Prostate gland (tissue), 2 donors: ENCODE results near the gene ARMC9.

Source experiments
- POLR2A ChIP-seq: fragments of 450-650 bp; IDR thresholded peaks from one replicate; pipeline ENCODE4 v1.6.1; 2016; ENCODE audit warnings: antibody characterized with exemption, mild to moderate bottlenecking
- TF ChIP-seq, protein P1 (sequence below), 4 experiments: fragments of 200-600 bp in 2 of 4; fragments of 450-650 bp in 2 of 4; sonication (generic) in 2 of 4; IDR thresholded peaks; 1 replicate in 3 of 4; 2 replicates in 1 of 4; pipeline ENCODE4 v1.5.1; 2016 to 2019; ENCODE audit warnings: antibody characterized with exemption in 4 of 4, mild to moderate bottlenecking in 2 of 4, moderate library complexity in 2 of 4

DNA sequence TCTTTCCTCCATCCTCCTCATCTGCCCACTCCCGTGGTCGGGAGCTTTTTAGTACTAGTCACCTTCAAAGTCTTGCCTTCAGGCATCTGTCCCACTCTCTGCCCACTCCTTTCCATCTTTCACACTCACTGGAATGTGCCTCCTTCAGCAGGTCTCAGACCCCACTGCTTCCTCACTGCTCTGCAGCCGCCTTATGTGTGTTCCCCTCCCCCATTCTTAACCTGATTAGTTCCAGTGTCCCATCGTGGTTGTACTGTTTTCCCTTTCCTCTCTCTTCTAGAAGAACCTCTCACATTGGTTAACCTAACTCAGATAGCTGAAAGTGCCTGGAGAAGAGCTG is 3.0 kb downstream of the ARMC9 start:
- TF ChIP-seq, protein P1, sequence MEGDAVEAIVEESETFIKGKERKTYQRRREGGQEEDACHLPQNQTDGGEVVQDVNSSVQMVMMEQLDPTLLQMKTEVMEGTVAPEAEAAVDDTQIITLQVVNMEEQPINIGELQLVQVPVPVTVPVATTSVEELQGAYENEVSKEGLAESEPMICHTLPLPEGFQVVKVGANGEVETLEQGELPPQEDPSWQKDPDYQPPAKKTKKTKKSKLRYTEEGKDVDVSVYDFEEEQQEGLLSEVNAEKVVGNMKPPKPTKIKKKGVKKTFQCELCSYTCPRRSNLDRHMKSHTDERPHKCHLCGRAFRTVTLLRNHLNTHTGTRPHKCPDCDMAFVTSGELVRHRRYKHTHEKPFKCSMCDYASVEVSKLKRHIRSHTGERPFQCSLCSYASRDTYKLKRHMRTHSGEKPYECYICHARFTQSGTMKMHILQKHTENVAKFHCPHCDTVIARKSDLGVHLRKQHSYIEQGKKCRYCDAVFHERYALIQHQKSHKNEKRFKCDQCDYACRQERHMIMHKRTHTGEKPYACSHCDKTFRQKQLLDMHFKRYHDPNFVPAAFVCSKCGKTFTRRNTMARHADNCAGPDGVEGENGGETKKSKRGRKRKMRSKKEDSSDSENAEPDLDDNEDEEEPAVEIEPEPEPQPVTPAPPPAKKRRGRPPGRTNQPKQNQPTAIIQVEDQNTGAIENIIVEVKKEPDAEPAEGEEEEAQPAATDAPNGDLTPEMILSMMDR (IDR thresholded peaks at IDR 0.05), result no peak
- TF ChIP-seq POLR2A, result no peak
